Measurements from ENCODE around the gene ITGB2. TPM values are rescaled to one million over a fixed set of nuclear protein-coding genes. Genes with fewer than 3 reads are reported as not detected.

The ITGB2 gene
- total RNA-seq, 4 donors from 2014 or later: 32.7 to 87.3 (median 56.2) TPM

GRCh38 chr21:44957047-44957831 is 36.5 kb upstream of the ITGB2 start:
- H3K4me3 ChIP-seq: no peak overlapping the region
- TF ChIP-seq POLR2A (IDR thresholded peaks at IDR 0.05) (no peak), CTCF (IDR thresholded peaks at IDR 0.05) (no peak), EP300 (IDR thresholded peaks at IDR 0.05) (no peak)
- WGBS, 2 donors: 88 to 92% methylated on average over 17 to 19 of the region's 22 CpGs
- H3K36me3 ChIP-seq: peaks cover 0 to 35% (median 0%) of the 10 kb centered on the region in 3 donors
- no peak for DNase-seq (ENCODE audit: low spot score in 2 of 2)
- no peaks in the 10 kb centered on the region for H3K27me3 ChIP-seq
- peaks cover 0 to 67% (median 28%) of the 10 kb centered on the region in 4 donors for H3K4me1 ChIP-seq
- H3K27ac ChIP-seq: peak overlapping the region in 3 of 4 donors; percentile 41 to 83 (median 78)
- H3K9me3 ChIP-seq: no peaks in the 10 kb centered on the region

DNA sequence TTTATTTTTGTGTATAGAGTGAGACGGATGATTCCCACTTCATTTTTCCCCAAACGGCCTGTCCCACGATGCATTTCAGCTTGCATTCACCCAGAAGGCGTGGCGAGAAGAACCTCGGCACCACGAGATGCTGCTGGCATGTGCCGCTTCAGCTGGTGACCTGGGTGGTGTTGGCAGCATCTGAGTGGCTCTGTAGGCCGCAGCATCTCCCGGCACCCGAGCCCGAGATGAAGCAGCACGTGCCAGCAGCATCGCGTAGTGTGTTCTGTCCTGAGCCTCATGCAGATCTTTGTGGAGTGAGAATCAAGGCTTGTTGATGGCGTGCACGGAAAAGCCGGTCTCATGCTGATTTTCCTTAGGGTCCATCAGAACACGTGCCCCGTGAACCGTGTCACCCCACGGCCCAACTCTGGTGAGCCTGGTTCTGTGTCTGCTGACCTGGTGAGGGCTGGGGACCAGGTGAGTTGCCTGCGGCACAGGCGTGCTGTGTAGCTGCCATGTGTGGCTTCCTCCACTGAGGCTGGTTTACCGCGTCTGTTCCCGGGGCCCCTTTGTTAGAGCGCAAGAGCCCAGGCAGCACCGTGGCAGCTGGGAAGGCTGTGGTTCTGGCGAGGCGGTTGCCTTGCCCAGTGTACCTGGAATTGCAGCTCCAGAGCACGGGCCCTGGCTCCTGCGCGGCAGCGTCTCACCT is 35.8 kb upstream of the ITGB2 start:
- no peak overlapping the region for H3K27ac ChIP-seq
- DNase-seq (ENCODE audit: low spot score in 2 of 2): no peak
- TF ChIP-seq EP300 (IDR thresholded peaks at IDR 0.05) (no peak), CTCF (IDR thresholded peaks at IDR 0.05) (no peak), POLR2A (IDR thresholded peaks at IDR 0.05) (no peak)
- peaks cover 0 to 38% (median 0%) of the 10 kb centered on the region in 3 donors for H3K36me3 ChIP-seq
- no peaks in the 10 kb centered on the region for H3K27me3 ChIP-seq
- H3K4me3 ChIP-seq: no peak overlapping the region
- H3K4me1 ChIP-seq: peaks cover 0 to 63% (median 27%) of the 10 kb centered on the region in 4 donors
- no peaks in the 10 kb centered on the region for H3K9me3 ChIP-seq
- WGBS, 2 donors: 96% methylated on average over 23 to 31 of the region's 35 CpGs

DNA sequence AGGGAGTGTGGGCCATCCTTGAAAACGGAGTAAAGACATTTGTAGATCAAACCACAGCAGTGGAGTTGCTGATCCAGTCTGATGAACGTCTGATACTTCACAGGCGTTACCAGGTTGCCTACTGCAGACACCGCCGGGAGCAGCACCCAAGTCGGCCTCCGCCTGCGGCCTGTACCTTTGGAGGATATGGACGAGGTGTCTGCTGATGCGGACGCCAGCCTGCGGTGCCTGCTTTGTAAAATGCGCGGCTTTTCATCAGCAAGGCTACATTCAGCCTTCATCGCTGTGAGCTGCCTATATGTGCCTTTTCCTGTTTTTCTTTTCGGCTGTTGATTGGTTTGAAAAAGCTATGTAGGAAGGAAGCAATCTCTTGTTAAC is 35.1 kb upstream of the ITGB2 start:
- WGBS, 2 donors: 90 to 94% methylated on average over 16 of the region's 16 CpGs
- peak overlapping the region in 1 of 4 donors; percentile 22 for H3K27ac ChIP-seq
- TF ChIP-seq CTCF (IDR thresholded peaks at IDR 0.05): no peak
- TF ChIP-seq EP300 (IDR thresholded peaks at IDR 0.05): no peak
- no peak for TF ChIP-seq POLR2A (IDR thresholded peaks at IDR 0.05)
- DNase-seq (ENCODE audit: low spot score in 2 of 2): no peak
- H3K9me3 ChIP-seq: no peaks in the 10 kb centered on the region
- peaks cover 0 to 42% (median 0%) of the 10 kb centered on the region in 3 donors for H3K36me3 ChIP-seq
- H3K27me3 ChIP-seq: no peaks in the 10 kb centered on the region
- H3K4me3 ChIP-seq: no peak overlapping the region
- peaks cover 0 to 57% (median 27%) of the 10 kb centered on the region in 4 donors for H3K4me1 ChIP-seq

GRCh38 chr21:44955141-44955797 is 34.6 kb upstream of the ITGB2 start:
- 55 to 58% methylated on average over 21 of the region's 21 CpGs for WGBS, 2 donors
- Histone ChIP-seq H3K9me3 (no peaks in the 10 kb centered on the region), H3K4me1 (peaks cover 0 to 55% (median 24%) of the 10 kb centered on the region in 4 donors), H3K27ac (peak overlapping the region in 1 of 4 donors; percentile 22), H3K4me3 (no peak overlapping the region), H3K27me3 (no peaks in the 10 kb centered on the region), H3K36me3 (peaks cover 0 to 38% (median 0%) of the 10 kb centered on the region in 3 donors)
- no peak for DNase-seq (ENCODE audit: low spot score in 2 of 2)
- peak in 1 of 2 donors; percentile 16 for TF ChIP-seq EP300 (IDR thresholded peaks at IDR 0.05)
- TF ChIP-seq CTCF (IDR thresholded peaks at IDR 0.05): no peak

Measured in tibial nerve (tissue), 4 donors.